Colonic mucosa (tissue), 4 donors: ENCODE measurements around the gene SLC39A6. TPM values are rescaled to one million over a fixed set of nuclear protein-coding genes. Genes with fewer than 3 reads are reported as not detected.

Experiments
- DNase-seq: peaks from one replicate; pipeline ENCODE4 v3.0.0-alpha.2; 2020
- H3K27ac ChIP-seq: fragments of 200-600 bp; one replicate; pipeline ENCODE4 v1.8.0; 2021
- H3K27me3 ChIP-seq: fragments of 200-600 bp; one replicate; pipeline ENCODE4 v1.8.0; 2021
- H3K36me3 ChIP-seq: fragments of 200-600 bp; one replicate; pipeline ENCODE4 v1.8.0; 2021
- H3K4me1 ChIP-seq: fragments of 200-600 bp; one replicate; pipeline ENCODE4 v1.8.0; 2021; ENCODE audit warnings: mild to moderate bottlenecking
- H3K4me3 ChIP-seq: fragments of 200-600 bp; one replicate; pipeline ENCODE4 v1.8.0; 2021
- H3K9ac ChIP-seq, 2 donors: one replicate each; pipeline ENCODE4 v1.7.0; 2013; ENCODE audit warnings: control low read depth in 2 of 2, low read depth in 2 of 2, low read length in 2 of 2
- H3K9me3 ChIP-seq: fragments of 200-600 bp; one replicate; pipeline ENCODE4 v1.8.0; 2021
- CTCF ChIP-seq: fragments of 200-600 bp; IDR thresholded peaks from one replicate; pipeline ENCODE4 v1.8.0; 2022; ENCODE audit warnings: antibody characterized with exemption, mild to moderate bottlenecking
- intact Hi-C: fragments of 100-400 bp; cut with DNase I; formaldehyde crosslinking; loops from one replicate; pipeline ENCODE4 v1.14.1; 2022
- total RNA-seq, 2 donors: library from RNA; stranded (reverse); fragmentation: NEBNext Ultra II Directional in 1 of 2; extraction: Animal tissue kit (Norgen Biotek cat#: 25700) in 1 of 2; gene quantifications; one replicate each; pipeline ENCODE4 v1.2.1, GENCODE V29; 2021
- donor health status: healthy.
- donor health status: DM: no; HTN: no; CAD: no.
- donor health status: DM: no; HTN: no; CAD: no.

SLC39A6 gene
- total RNA-seq, 2 donors from 2014 or later: 9.9 to 15.3 TPM

GRCh38 chr18:36130039-36130831, 1.1 kb upstream of the SLC39A6 start:
- peak overlapping the region; percentile 93 to 96 for H3K9ac ChIP-seq
- H3K27me3 ChIP-seq: no peaks in the 10 kb centered on the region
- no peaks in the 10 kb centered on the region for H3K9me3 ChIP-seq
- peak overlapping the region; percentile 91 for H3K4me3 ChIP-seq
- DNase-seq: no peak
- H3K4me1 ChIP-seq: peaks cover 7% of the 10 kb centered on the region
- H3K36me3 ChIP-seq: no peaks in the 10 kb centered on the region
- intact Hi-C loops: loop anchor here (5.0 kb wide), 1 partner anchor 52 kb away; no protein-coding TSS in a partner anchor
- H3K27ac ChIP-seq: peak overlapping the region; percentile 96
- TF ChIP-seq CTCF: no peak

- Histone ChIP-seq H3K4me3 (peak overlapping the region; percentile 91), H3K27ac (peak overlapping the region; percentile 96), H3K9ac (peak overlapping the region; percentile 93 to 96), H3K4me1 (peaks cover 7% of the 10 kb centered on the region), H3K9me3 (no peaks in the 10 kb centered on the region), H3K36me3 (no peaks in the 10 kb centered on the region), H3K27me3 (no peaks in the 10 kb centered on the region)
- intact Hi-C loops: no loop called here
- no peak for TF ChIP-seq CTCF
- DNase-seq: no peak
Observed at GRCh38 chr18:36128907-36129299, 237 bp downstream of the SLC39A6 start.

GRCh38 chr18:36128530-36128870, 640 bp downstream of the SLC39A6 start:
- H3K9ac ChIP-seq: peak overlapping the region; percentile 93 to 96
- no peak for TF ChIP-seq CTCF
- H3K9me3 ChIP-seq: no peaks in the 10 kb centered on the region
- H3K27ac ChIP-seq: peak overlapping the region; percentile 96
- peak; percentile 42 for DNase-seq
- no peaks in the 10 kb centered on the region for H3K36me3 ChIP-seq
- intact Hi-C loops: no loop called here
- peaks cover 7% of the 10 kb centered on the region for H3K4me1 ChIP-seq
- no peaks in the 10 kb centered on the region for H3K27me3 ChIP-seq
- H3K4me3 ChIP-seq: peak overlapping the region; percentile 91

GRCh38 chr18:36127836-36128529, 1.2 kb downstream of the SLC39A6 start:
- H3K9ac ChIP-seq: peak overlapping the region in 1 of 2 donors; percentile 93
- intact Hi-C loops: no loop called here
- peak overlapping the region; percentile 91 for H3K4me3 ChIP-seq
- no peaks in the 10 kb centered on the region for H3K36me3 ChIP-seq
- no peak for DNase-seq
- no peaks in the 10 kb centered on the region for H3K9me3 ChIP-seq
- no peak for TF ChIP-seq CTCF
- H3K4me1 ChIP-seq: peaks cover 7% of the 10 kb centered on the region
- H3K27ac ChIP-seq: no peak overlapping the region
- no peaks in the 10 kb centered on the region for H3K27me3 ChIP-seq

GRCh38 chr18:36126668-36127067, 2.5 kb downstream of the SLC39A6 start:
- DNase-seq: no peak
- H3K4me1 ChIP-seq: peaks cover 7% of the 10 kb centered on the region
- no peaks in the 10 kb centered on the region for H3K36me3 ChIP-seq
- H3K9me3 ChIP-seq: no peaks in the 10 kb centered on the region
- H3K27me3 ChIP-seq: no peaks in the 10 kb centered on the region
- H3K27ac ChIP-seq: no peak overlapping the region
- no peak overlapping the region for H3K9ac ChIP-seq
- H3K4me3 ChIP-seq: no peak overlapping the region
- no peak for TF ChIP-seq CTCF
- intact Hi-C loops: no loop called here
